SK-N-MC (cell line): ENCODE measurements around the gene PREX1.

Experiments used
- EZH2 ChIP-seq: fragments of 200-600 bp; sonication (generic); IDR thresholded peaks from one replicate; pipeline ENCODE4 v1.6.1; 2017; ENCODE audit warnings: antibody characterized with exemption
- POLR2AphosphoS5 ChIP-seq: IDR thresholded peaks from 2 replicates; pipeline ENCODE4 v1.6.1; 2012; ENCODE audit warnings: mild to moderate bottlenecking, low read depth, low read length, borderline replicate concordance

DNA sequence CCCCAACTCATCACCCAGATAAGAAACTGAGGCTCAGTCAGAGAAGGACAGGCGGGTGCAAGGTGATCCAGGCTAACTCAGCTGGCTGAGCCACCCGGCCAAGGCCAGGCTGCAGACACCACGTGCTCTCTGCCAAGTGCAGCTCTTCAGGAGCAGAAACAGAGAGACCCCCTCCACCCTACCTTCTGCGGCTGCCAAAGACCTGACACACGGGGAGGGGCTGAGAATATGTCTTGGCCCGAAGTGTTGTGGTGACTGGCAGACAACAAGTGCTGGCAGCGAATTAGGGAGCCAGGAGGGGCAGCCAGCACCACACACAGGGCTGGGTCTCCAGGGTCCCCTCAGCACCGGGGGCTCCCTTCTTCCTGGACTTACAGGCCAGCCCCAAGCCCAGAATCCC, 22.5 kb downstream of the PREX1 start:
- TF ChIP-seq EZH2 (no peak), POLR2AphosphoS5 (no peak)
